Vagina (tissue), 2 donors: ENCODE measurements around the gene DCLK2.

ENCODE experiments used
- CTCF ChIP-seq, 3 experiments: fragments of 450-650 bp in 2 of 3; fragments of 200-600 bp in 1 of 3; sonication (generic) in 1 of 3; IDR thresholded peaks; one replicate each; pipeline ENCODE4 v1.5.1; 2017 to 2019; ENCODE audit warnings: antibody characterized with exemption in 3 of 3, mild to moderate bottlenecking in 2 of 3, moderate library complexity in 2 of 3
- POLR2A ChIP-seq, 2 donors: fragments of 450-650 bp; IDR thresholded peaks; one replicate each; pipeline ENCODE4 v1.6.1; 2017; ENCODE audit warnings: antibody characterized with exemption in 2 of 2, mild to moderate bottlenecking in 2 of 2, moderate library complexity in 2 of 2

DNA sequence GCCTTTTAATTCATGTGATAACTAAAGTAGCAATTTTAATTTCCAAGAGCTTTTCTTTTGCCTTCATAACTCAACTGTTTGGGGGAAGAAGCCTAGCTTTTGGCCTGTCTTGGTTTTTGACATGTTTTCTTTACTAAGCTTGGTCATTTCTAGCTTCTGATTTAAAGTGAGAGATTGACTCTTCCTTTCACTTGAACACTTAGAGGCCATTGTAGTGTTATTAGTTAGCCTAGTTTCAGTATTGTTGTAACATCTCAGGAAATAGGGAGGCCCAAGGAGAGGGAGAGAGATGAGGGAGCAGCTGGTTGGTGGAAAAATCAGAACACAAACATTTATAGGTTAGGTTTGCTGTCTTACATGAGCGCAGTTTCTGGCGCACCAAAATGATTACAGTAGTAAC, 44.8 kb downstream of the DCLK2 start:
- TF ChIP-seq POLR2A (IDR thresholded peaks at IDR 0.05) (no peak), CTCF (IDR thresholded peaks at IDR 0.05) (no peak)
